Thyroid gland (tissue), 4 donors: Measurements from ENCODE around the gene ZNF862.

Source experiments
- CTCF ChIP-seq, 6 experiments: fragments of 200-600 bp in 3 of 6; fragments of 450-650 bp in 3 of 6; sonication (generic) in 3 of 6; IDR thresholded peaks; one replicate each; pipeline ENCODE4 v1.5.1; 2016 to 2019; ENCODE audit warnings: antibody characterized with exemption in 6 of 6, mild to moderate bottlenecking in 2 of 6, inconsistent platforms in 1 of 6, moderate library complexity in 1 of 6
- POLR2A ChIP-seq, 2 donors: fragments of 450-650 bp; IDR thresholded peaks; one replicate each; pipeline ENCODE4 v1.6.1; 2017; ENCODE audit warnings: antibody characterized with exemption in 2 of 2, mild to moderate bottlenecking in 2 of 2, moderate library complexity in 1 of 2

GRCh38 chr7:149836434-149836833 lies 1.7 kb upstream of the ZNF862 start:
- no peak for TF ChIP-seq POLR2A (IDR thresholded peaks at IDR 0.05)
- no peak for TF ChIP-seq CTCF (IDR thresholded peaks at IDR 0.05)
